HCT116 (cell line): ENCODE data around the gene MICALL2. TPM values are rescaled to one million over a fixed set of nuclear protein-coding genes. Genes with fewer than 3 reads are reported as not detected.

Source experiments
- ATAC-seq: fragments of 200-7000 bp; cut with Tn5 transposase; 2 replicates; pipeline ENCODE4 v1.9.1; 2020; ENCODE audit warnings: mild to moderate bottlenecking, moderate library complexity
- BruUV-seq: library from RNA; stranded (reverse); fragments of 400-500 nt; replicated peaks from 2 replicates; lab custom pipeline; 2021; lab: Mats Ljungman, UMichigan
- CTCF ChIA-PET: fragments of 300-600 bp; sonication (Branson Sonifier 250); formaldehyde crosslinking; loops from one replicate; lab custom pipeline; 2021; ENCODE audit warnings: antibody characterized with exemption; lab: Charles Lee
- POLR2A ChIA-PET: fragments of 300-600, 350-600 bp; sonication (Branson Sonifier 250); formaldehyde crosslinking; loops from one replicate; lab custom pipeline; 2021; ENCODE audit warnings: antibody characterized with exemption; lab: Charles Lee
- RAD21 ChIA-PET, 2 experiments: fragments of 300-600 bp; sonication (Branson Sonifier 250); formaldehyde crosslinking; loops; one replicate each; lab custom pipeline; 2023; ENCODE audit warnings: low total read pairs in 2 of 2; ENCODE audit not compliant: uncharacterized antibody in 2 of 2, unreplicated experiment in 2 of 2, low non-redundant PET in 1 of 2; lab: Charles Lee
- DNase-seq: peaks from one replicate; pipeline ENCODE4 v3.0.0-alpha.2; 2010; ENCODE audit warnings: low read depth, low spot score
- H2AFZ ChIP-seq: fragments of 200-600 bp; shearing (Covaris generic), sonication (generic); 2 replicates; pipeline ENCODE4 v1.6.1; 2017; ENCODE audit warnings: low read depth, mixed run types, mixed read lengths, antibody characterized with exemption, low read length; ENCODE audit not compliant: poor library complexity, severe bottlenecking
- H3K27ac ChIP-seq: 2 replicates; pipeline ENCODE4 v1.5.1; 2012; ENCODE audit warnings: low read depth, low read length
- H3K27me3 ChIP-seq: fragments of 200-600 bp; sonication (generic); 2 replicates; pipeline ENCODE4 v1.6.1; 2016; ENCODE audit warnings: mixed run types, low read length, mixed read lengths; ENCODE audit not compliant: insufficient read depth
- H3K36me3 ChIP-seq, 2 experiments: fragments of 200-500 bp in 1 of 2; fragments of 200-600 bp in 1 of 2; sonication (Bioruptor generic) in 1 of 2; sonication (generic) in 1 of 2; 2 replicates each; pipeline versions ENCODE4 v1.5.1 to v1.6.1; 2014 to 2016; ENCODE audit warnings: low read length in 2 of 2, inconsistent platforms in 1 of 2, mixed read lengths in 1 of 2, mixed run types in 1 of 2; ENCODE audit not compliant: insufficient read depth in 2 of 2, control insufficient read depth in 1 of 2
- H3K4me1 ChIP-seq, 2 experiments: fragments of 200-600 bp in 1 of 2; sonication (generic) in 1 of 2; 2 replicates each; pipeline versions ENCODE4 v1.5.1 to v1.6.1; 2012 to 2017; ENCODE audit warnings: low read length in 2 of 2, inconsistent platforms in 1 of 2, mild to moderate bottlenecking in 1 of 2, mixed read lengths in 1 of 2, mixed run types in 1 of 2, moderate library complexity in 1 of 2; ENCODE audit not compliant: insufficient read depth in 2 of 2, control insufficient read depth in 1 of 2
- H3K4me2 ChIP-seq: fragments of 200-600 bp; sonication (generic); 2 replicates; pipeline ENCODE4 v1.6.1; 2017; ENCODE audit warnings: mixed run types, low read length, mixed read lengths
- H3K4me3 ChIP-seq, 2 experiments: fragments of 200-600 bp in 1 of 2; sonication (generic) in 1 of 2; replicated peaks in 1 of 2; 2 replicates each; pipeline ENCODE4 v1.5.1; 2011 to 2016; ENCODE audit warnings: low read length in 2 of 2, control low read depth in 1 of 2, low read depth in 1 of 2, mild to moderate bottlenecking in 1 of 2, mixed read lengths in 1 of 2, mixed run types in 1 of 2
- H3K79me2 ChIP-seq: fragments of 200-600 bp; sonication (generic); 2 replicates; pipeline ENCODE4 v1.6.1; 2017; ENCODE audit warnings: mild to moderate bottlenecking, mixed run types, low read length, moderate library complexity, mixed read lengths; ENCODE audit not compliant: insufficient read depth
- H3K9ac ChIP-seq: fragments of 200-600 bp; sonication (generic); 2 replicates; pipeline ENCODE4 v1.6.1; 2016; ENCODE audit warnings: low read length, mixed read lengths
- H3K9me2 ChIP-seq: fragments of 200-600 bp; sonication (generic), shearing (Covaris generic); 2 replicates; pipeline ENCODE4 v1.6.1; 2017; ENCODE audit warnings: mixed run types, mild to moderate bottlenecking, moderate library complexity; ENCODE audit not compliant: insufficient read depth
- H3K9me3 ChIP-seq, 2 experiments: fragments of 200-500 bp in 1 of 2; fragments of 200-600 bp in 1 of 2; sonication (Bioruptor generic) in 1 of 2; sonication (generic) in 1 of 2; 2 replicates each; pipeline ENCODE4 v1.6.1; 2014 to 2017; ENCODE audit warnings: low read length in 2 of 2, mixed read lengths in 2 of 2, inconsistent platforms in 1 of 2, low read depth in 1 of 2, mild to moderate bottlenecking in 1 of 2, mixed run types in 1 of 2, moderate library complexity in 1 of 2; ENCODE audit not compliant: control insufficient read depth in 1 of 2, insufficient read depth in 1 of 2
- H4K20me1 ChIP-seq: fragments of 200-600 bp; sonication (generic), shearing (Covaris generic); 2 replicates; pipeline ENCODE4 v1.6.1; 2017; ENCODE audit warnings: mixed run types, mild to moderate bottlenecking, moderate library complexity; ENCODE audit not compliant: insufficient read depth
- CBX3 ChIP-seq: IDR thresholded peaks from 2 replicates; pipeline ENCODE4 v1.6.1; 2012; ENCODE audit warnings: low read depth
- EGR1 ChIP-seq: IDR thresholded peaks from 2 replicates; pipeline ENCODE4 v1.6.1; 2012; ENCODE audit warnings: low read depth
- ELF1 ChIP-seq: IDR thresholded peaks from 2 replicates; pipeline ENCODE4 v1.6.1; 2012; ENCODE audit warnings: low read depth, borderline replicate concordance
- EZH2 ChIP-seq: fragments of 200-600 bp; sonication (generic); IDR thresholded peaks from 2 replicates; pipeline ENCODE4 v1.6.1; 2017; ENCODE audit warnings: antibody characterized with exemption, mixed run types
- EZH2phosphoT487 ChIP-seq: fragments of 200-600 bp; IDR thresholded peaks from 2 replicates; pipeline ENCODE4 v1.6.1; 2018; ENCODE audit warnings: antibody characterized with exemption, borderline replicate concordance
- MAX ChIP-seq: IDR thresholded peaks from 2 replicates; pipeline ENCODE4 v1.6.1; 2012
- SP1 ChIP-seq: IDR thresholded peaks from 2 replicates; pipeline ENCODE4 v1.6.1; 2012; ENCODE audit warnings: low read depth
- SRF ChIP-seq: IDR thresholded peaks from 2 replicates; pipeline ENCODE4 v1.6.1; 2012; ENCODE audit warnings: low read depth
- TCF7L2 ChIP-seq: IDR thresholded peaks from 2 replicates; pipeline ENCODE4 v1.7.0; 2011; ENCODE audit warnings: borderline replicate concordance, inconsistent platforms; ENCODE audit not compliant: insufficient read depth, insufficient read length; ENCODE audit errors: extremely low read depth
- YY1 ChIP-seq: IDR thresholded peaks from 2 replicates; pipeline ENCODE4 v1.6.1; 2011; ENCODE audit warnings: low read length, low read depth, moderate library complexity, mild to moderate bottlenecking; ENCODE audit not compliant: insufficient replicate concordance; ENCODE audit errors: extremely low read depth
- intact Hi-C: fragments of 100-400 bp; cut with micrococcal nuclease; formaldehyde crosslinking; loops from 2 replicates; pipeline ENCODE4 v1.10.0; 2022
- total RNA-seq: library from RNA; stranded (reverse); gene quantifications from one replicate; pipeline ENCODE4 v1.2.1, GENCODE V29; 2021; ENCODE audit not compliant: unreplicated experiment
- TF ChIP-seq, protein P1 (sequence below): IDR thresholded peaks from 2 replicates; pipeline ENCODE4 v1.6.1; 2011; ENCODE audit warnings: mild to moderate bottlenecking, low read length, moderate library complexity; ENCODE audit not compliant: insufficient replicate concordance; ENCODE audit errors: extremely low read depth

Gene MICALL2
- total RNA-seq, 1 experiment from 2014 or later, result 60.7 TPM

- Histone ChIP-seq H3K4me3 (no peak overlapping the region), H3K79me2 (no peaks in the 10 kb centered on the region), H3K9me3 (peaks cover 3 to 7% of the 10 kb centered on the region in 2 experiments; a peak in 2 of 4 replicates), H3K9me2 (no peaks in the 10 kb centered on the region), H3K9ac (no peak overlapping the region), H3K27ac (no peak overlapping the region), H3K27me3 (no peaks in the 10 kb centered on the region), H3K4me2 (no peak overlapping the region), H3K36me3 (no peaks in the 10 kb centered on the region), H3K4me1 (no peaks in the 10 kb centered on the region), H4K20me1 (no peaks in the 10 kb centered on the region), H2AFZ (no peak overlapping the region)
- RAD21 ChIA-PET, result no interaction called here
- intact Hi-C loops, result no loop called here
- no peak for TF ChIP-seq SRF
- TF ChIP-seq SP1, result no peak
- no peak for TF ChIP-seq EZH2phosphoT487
- TF ChIP-seq EGR1, result no peak
- TF ChIP-seq CBX3, result no peak
- TF ChIP-seq EZH2, result no peak
- TF ChIP-seq TCF7L2, result no peak
- no peak for TF ChIP-seq MAX
- POLR2A ChIA-PET, result no interaction called here
- DNase-seq (no peak), ATAC-seq (no peak)
- CTCF ChIA-PET, result no interaction called here
- no TSS peak for BruUV-seq
These were observed 70.5 kb downstream of the MICALL2 start for GRCh38 chr7:1388703-1389335.

GRCh38 chr7:1388021-1388702, 71.1 kb downstream of the MICALL2 start:
- intact Hi-C loops, result no loop called here
- Histone ChIP-seq H3K4me1 (no peaks in the 10 kb centered on the region), H3K27me3 (no peaks in the 10 kb centered on the region), H2AFZ (no peak overlapping the region), H3K9ac (no peak overlapping the region), H3K36me3 (no peaks in the 10 kb centered on the region), H3K9me3 (peaks cover 3 to 7% of the 10 kb centered on the region in 2 experiments; a peak in 2 of 4 replicates), H3K4me2 (no peak overlapping the region), H3K27ac (no peak overlapping the region), H3K79me2 (no peaks in the 10 kb centered on the region), H4K20me1 (no peaks in the 10 kb centered on the region), H3K9me2 (no peaks in the 10 kb centered on the region), H3K4me3 (no peak overlapping the region)
- RAD21 ChIA-PET, result no interaction called here
- TF ChIP-seq MAX, result no peak
- TF ChIP-seq, protein P1, sequence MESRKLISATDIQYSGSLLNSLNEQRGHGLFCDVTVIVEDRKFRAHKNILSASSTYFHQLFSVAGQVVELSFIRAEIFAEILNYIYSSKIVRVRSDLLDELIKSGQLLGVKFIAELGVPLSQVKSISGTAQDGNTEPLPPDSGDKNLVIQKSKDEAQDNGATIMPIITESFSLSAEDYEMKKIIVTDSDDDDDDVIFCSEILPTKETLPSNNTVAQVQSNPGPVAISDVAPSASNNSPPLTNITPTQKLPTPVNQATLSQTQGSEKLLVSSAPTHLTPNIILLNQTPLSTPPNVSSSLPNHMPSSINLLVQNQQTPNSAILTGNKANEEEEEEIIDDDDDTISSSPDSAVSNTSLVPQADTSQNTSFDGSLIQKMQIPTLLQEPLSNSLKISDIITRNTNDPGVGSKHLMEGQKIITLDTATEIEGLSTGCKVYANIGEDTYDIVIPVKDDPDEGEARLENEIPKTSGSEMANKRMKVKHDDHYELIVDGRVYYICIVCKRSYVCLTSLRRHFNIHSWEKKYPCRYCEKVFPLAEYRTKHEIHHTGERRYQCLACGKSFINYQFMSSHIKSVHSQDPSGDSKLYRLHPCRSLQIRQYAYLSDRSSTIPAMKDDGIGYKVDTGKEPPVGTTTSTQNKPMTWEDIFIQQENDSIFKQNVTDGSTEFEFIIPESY, result no peak
- TF ChIP-seq EZH2phosphoT487, result no peak
- no peak for TF ChIP-seq YY1
- no peak for TF ChIP-seq ELF1
- BruUV-seq, result no TSS peak
- CTCF ChIA-PET, result no interaction called here
- no peak for ATAC-seq
- POLR2A ChIA-PET, result no interaction called here
- DNase-seq, result no peak
